ENCODE results near the gene PTPRT. TPM values are rescaled to one million over a fixed set of nuclear protein-coding genes. Genes with fewer than 3 reads are reported as not detected.

The PTPRT gene
- polyA plus RNA-seq, 2 of the 4 experiments (the other 2 are of a cell fraction), result not detected

- ATAC-seq (no peak), DNase-seq (ENCODE audit: low read depth in 1 of 2, low spot score in 1 of 2) (no peak), FAIRE-seq (no peak)
- H3K4me2 ChIP-seq, result no peak overlapping the region
- ChIA-PET CTCF (no interaction called here), POLR2A (no interaction called here)
- H3K27ac ChIP-seq, result no peak overlapping the region
- TF ChIP-seq ATOH8 (CRISPR knock-in tag; IDR thresholded peaks at IDR 0.05; ENCODE audit: low read depth), result no peak
- TF ChIP-seq SMC3 (IDR thresholded peaks at IDR 0.05), result no peak
- no peak for TF ChIP-seq HES2 (IDR thresholded peaks at IDR 0.05)
- TF ChIP-seq CHD2 (IDR thresholded peaks at IDR 0.05; ENCODE audit: low read length, partially characterized antibody), result no peak
- TF ChIP-seq HOXA7 (CRISPR knock-in tag; IDR thresholded peaks at IDR 0.05), result no peak
- no peak for TF ChIP-seq HMGXB4 (CRISPR knock-in tag; IDR thresholded peaks at IDR 0.05; ENCODE audit: borderline replicate concordance)
- TF ChIP-seq RARB (CRISPR knock-in tag; IDR thresholded peaks at IDR 0.05), result no peak
- TF ChIP-seq RAD21 (conservative IDR thresholded peaks at IDR 0.05 in 1 of 2, IDR thresholded peaks at IDR 0.05 in 1 of 2), result no peak
- TF ChIP-seq MAZ (IDR thresholded peaks at IDR 0.05; ENCODE audit: borderline replicate concordance, low read depth, low read length), result no peak
- TF ChIP-seq CEBPB (IDR thresholded peaks at IDR 0.05), result no peak
- TF ChIP-seq EHF (CRISPR knock-in tag; IDR thresholded peaks at IDR 0.05), result no peak
- no peak for TF ChIP-seq KDM5A (IDR thresholded peaks at IDR 0.05)
- TF ChIP-seq RFX5 (IDR thresholded peaks at IDR 0.05), result no peak
- no peak for TF ChIP-seq KDM1A (IDR thresholded peaks at IDR 0.05; ENCODE audit: low read depth)
- no peak for TF ChIP-seq RCOR1 (IDR thresholded peaks at IDR 0.05; ENCODE audit: low read depth, low read length)
- H3K4me3 ChIP-seq, result no peak overlapping the region
- H3K9me3 ChIP-seq, result no peaks in the 10 kb centered on the region
- WGBS (ENCODE audit: missing lambda C conversion rate), result 34% methylated on average over 4 of the region's 4 CpGs
- no peaks in the 10 kb centered on the region for H3K4me1 ChIP-seq
Measured at GRCh38 chr20:42150230-42150629, 1039.5 kb downstream of the PTPRT start.

- no peak for FAIRE-seq
- TF ChIP-seq KDM5A (IDR thresholded peaks at IDR 0.05) (no peak), ZSCAN20 (CRISPR knock-in tag; IDR thresholded peaks at IDR 0.05) (no peak), ATOH8 (CRISPR knock-in tag; IDR thresholded peaks at IDR 0.05; ENCODE audit: low read depth) (no peak), FOSL2 (IDR thresholded peaks at IDR 0.05) (no peak), FOSL2 (CRISPR knock-in tag; IDR thresholded peaks at IDR 0.05) (no peak), FOSB (CRISPR knock-in tag; IDR thresholded peaks at IDR 0.05) (no peak), BCL3 (IDR thresholded peaks at IDR 0.05) (no peak), FOXS1 (CRISPR knock-in tag; IDR thresholded peaks at IDR 0.05) (no peak)
Measured at GRCh38 chr20:42138729-42139128, 1051.0 kb downstream of the PTPRT start.

More at GRCh38 chr20:42138729-42139128, 1051.0 kb downstream of the PTPRT start:
- Histone ChIP-seq H3K4me3 (no peak overlapping the region), H3K4me1 (no peaks in the 10 kb centered on the region), H3K4me2 (no peak overlapping the region), H3K9me3 (no peaks in the 10 kb centered on the region), H3K27ac (no peak overlapping the region)
- 24% methylated on average over 4 of the region's 4 CpGs for WGBS (ENCODE audit: missing lambda C conversion rate)
- ChIA-PET POLR2A (no interaction called here), CTCF (no interaction called here)
- no peak for ATAC-seq
- DNase-seq (ENCODE audit: low read depth in 1 of 2, low spot score in 1 of 2), result no peak

Measured in A549 (cell line).